Neural cell (in vitro differentiated cells): ENCODE results near the gene GAL. TPM values are rescaled to one million over a fixed set of nuclear protein-coding genes. Genes with fewer than 3 reads are reported as not detected.

Experiments
- H2AFZ ChIP-seq: fragments of 200-600, 300-800 bp; sonication (generic), shearing (Covaris generic); 2 replicates; pipeline ENCODE4 v1.6.0; 2014; ENCODE audit warnings: low read depth, mild to moderate bottlenecking, antibody characterized with exemption, low read length, moderate library complexity
- H3F3A ChIP-seq: fragments of 200-600 bp; shearing (Covaris generic); 2 replicates; pipeline ENCODE4 v1.6.1; 2016; ENCODE audit warnings: mild to moderate bottlenecking, moderate library complexity, mixed read lengths, antibody characterized with exemption, low read length; ENCODE audit not compliant: insufficient read depth, poor library complexity, severe bottlenecking
- H3K27ac ChIP-seq: fragments of 200-600, 300-800 bp; sonication (generic), shearing (Covaris generic); 2 replicates; pipeline ENCODE4 v1.5.1; 2014; ENCODE audit warnings: mild to moderate bottlenecking, low read length, moderate library complexity
- H3K27me3 ChIP-seq: fragments of 300-800, 200-600 bp; sonication (generic), shearing (Covaris generic); 2 replicates; pipeline ENCODE4 v1.6.0; 2014; ENCODE audit warnings: mild to moderate bottlenecking, low read depth, low read length, moderate library complexity; ENCODE audit not compliant: insufficient read depth
- H3K36me3 ChIP-seq: fragments of 300-800, 200-600 bp; sonication (generic), shearing (Covaris generic); 2 replicates; pipeline ENCODE4 v1.5.1; 2014; ENCODE audit warnings: mild to moderate bottlenecking, antibody characterized with exemption, low read length, moderate library complexity; ENCODE audit not compliant: insufficient read depth
- H3K4me2 ChIP-seq: fragments of 300-800, 200-600 bp; sonication (generic), shearing (Covaris generic); 2 replicates; pipeline ENCODE4 v1.6.0; 2014; ENCODE audit warnings: mild to moderate bottlenecking, low read length
- H3K4me3 ChIP-seq: fragments of 300-800, 200-600 bp; sonication (generic), shearing (Covaris generic); 2 replicates; pipeline ENCODE4 v1.5.1; 2014; ENCODE audit warnings: mild to moderate bottlenecking, low read length, moderate library complexity
- H3K79me2 ChIP-seq: fragments of 200-600 bp; shearing (Covaris generic); replicated peaks from 2 replicates; pipeline ENCODE4 v1.6.0; 2014; ENCODE audit warnings: mild to moderate bottlenecking, low read length, moderate library complexity; ENCODE audit not compliant: insufficient read depth
- H3K9ac ChIP-seq: fragments of 300-800, 200-600 bp; sonication (generic), shearing (Covaris generic); 2 replicates; pipeline ENCODE4 v1.6.1; 2016; ENCODE audit warnings: mild to moderate bottlenecking, low read length, mixed read lengths
- H3K9me2 ChIP-seq: fragments of 200-600 bp; shearing (Covaris generic); 2 replicates; pipeline ENCODE4 v1.6.1; 2016; ENCODE audit warnings: mild to moderate bottlenecking, low read length, mixed read lengths; ENCODE audit not compliant: insufficient read depth
- H3K9me3 ChIP-seq: fragments of 200-600, 300-800 bp; sonication (generic), shearing (Covaris generic); 2 replicates; pipeline ENCODE4 v1.6.1; 2016; ENCODE audit warnings: mild to moderate bottlenecking, mixed run types, low read length, moderate library complexity, mixed read lengths
- H4K20me1 ChIP-seq: fragments of 200-600 bp; shearing (Covaris generic); 2 replicates; pipeline ENCODE4 v1.6.1; 2016; ENCODE audit warnings: mild to moderate bottlenecking, mixed run types; ENCODE audit not compliant: insufficient read depth
- CTCF ChIP-seq: fragments of 450-650 bp; IDR thresholded peaks from 2 replicates; pipeline ENCODE4 v1.5.1; 2014; ENCODE audit warnings: antibody characterized with exemption, mild to moderate bottlenecking, moderate library complexity; ENCODE audit not compliant: poor library complexity, severe bottlenecking
- EP300 ChIP-seq: fragments of 450-650 bp; conservative IDR thresholded peaks from 2 replicates; pipeline ENCODE4 v1.6.1; 2014; ENCODE audit warnings: antibody characterized with exemption, mild to moderate bottlenecking, moderate library complexity; ENCODE audit not compliant: poor library complexity, severe bottlenecking
- EZH2 ChIP-seq: fragments of 200-600, 300-800 bp; shearing (Covaris generic), sonication (generic); IDR thresholded peaks from 2 replicates; pipeline ENCODE4 v1.6.1; 2014; ENCODE audit warnings: antibody characterized with exemption, low read length, borderline replicate concordance, mild to moderate bottlenecking; ENCODE audit not compliant: insufficient read depth, poor library complexity, severe bottlenecking
- MXI1 ChIP-seq: fragments of 450-650 bp; conservative IDR thresholded peaks from 2 replicates; pipeline ENCODE4 v1.6.1; 2014; ENCODE audit warnings: antibody characterized with exemption, mild to moderate bottlenecking; ENCODE audit not compliant: poor library complexity, severe bottlenecking
- POLR2AphosphoS5 ChIP-seq: IDR thresholded peaks from 2 replicates; pipeline ENCODE4 v1.6.1; 2012
- RAD21 ChIP-seq: fragments of 450-650 bp; conservative IDR thresholded peaks from 2 replicates; pipeline ENCODE4 v1.6.1; 2014; ENCODE audit warnings: antibody characterized with exemption, mild to moderate bottlenecking, moderate library complexity
- REST ChIP-seq: IDR thresholded peaks from 2 replicates; pipeline ENCODE4 v1.6.1; 2012; ENCODE audit warnings: borderline replicate concordance
- SMC3 ChIP-seq: fragments of 450-650 bp; conservative IDR thresholded peaks from 2 replicates; pipeline ENCODE4 v1.6.1; 2014; ENCODE audit warnings: antibody characterized with exemption, mild to moderate bottlenecking, moderate library complexity; ENCODE audit not compliant: poor library complexity
- TAF1 ChIP-seq: IDR thresholded peaks from 2 replicates; pipeline ENCODE4 v1.6.1; 2012; ENCODE audit warnings: low read depth
- polyA plus RNA-seq: library from polyadenylated mRNA; depleted of rRNA; stranded (reverse); fragments of >200 nt; gene quantifications from 2 replicates; pipeline ENCODE4 v1.2.3, GENCODE V29; 2014

GAL gene
- polyA plus RNA-seq, 1 donor from 2014 or later, result 2.1 TPM

DNA sequence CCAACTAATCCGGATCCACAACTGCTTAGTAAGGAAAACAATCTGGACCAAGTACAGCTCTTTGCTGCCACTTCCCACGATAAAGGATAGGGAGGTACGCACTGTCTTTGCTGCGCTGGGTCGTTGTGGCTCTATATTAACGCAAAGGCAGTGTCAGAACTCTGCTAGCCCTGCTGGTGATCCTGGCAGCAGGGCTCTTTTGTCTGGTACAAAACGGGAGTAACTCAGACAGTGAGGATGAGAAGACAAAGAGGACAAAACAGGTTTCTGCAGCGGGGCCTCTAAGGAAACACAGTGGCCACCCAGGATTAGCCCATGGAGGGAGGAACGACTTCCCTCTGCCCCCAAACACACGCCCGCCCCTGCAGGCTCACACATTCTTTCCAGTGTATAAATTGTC, 26.1 kb downstream of the GAL start:
- H3K79me2 ChIP-seq, result no peaks in the 10 kb centered on the region
- no peak overlapping the region for H3K4me2 ChIP-seq
- H2AFZ ChIP-seq, result no peak overlapping the region
- no peaks in the 10 kb centered on the region for H3K9me2 ChIP-seq
- no peak overlapping the region for H3K4me3 ChIP-seq
- H3K9me3 ChIP-seq, result no peaks in the 10 kb centered on the region
- no peaks in the 10 kb centered on the region for H4K20me1 ChIP-seq
- H3F3A ChIP-seq, result no peaks in the 10 kb centered on the region
- no peak overlapping the region for H3K27ac ChIP-seq
- no peak overlapping the region for H3K9ac ChIP-seq
- no peaks in the 10 kb centered on the region for H3K27me3 ChIP-seq
- H3K36me3 ChIP-seq, result no peaks in the 10 kb centered on the region
- TF ChIP-seq EZH2 (no peak), REST (no peak)

DNA sequence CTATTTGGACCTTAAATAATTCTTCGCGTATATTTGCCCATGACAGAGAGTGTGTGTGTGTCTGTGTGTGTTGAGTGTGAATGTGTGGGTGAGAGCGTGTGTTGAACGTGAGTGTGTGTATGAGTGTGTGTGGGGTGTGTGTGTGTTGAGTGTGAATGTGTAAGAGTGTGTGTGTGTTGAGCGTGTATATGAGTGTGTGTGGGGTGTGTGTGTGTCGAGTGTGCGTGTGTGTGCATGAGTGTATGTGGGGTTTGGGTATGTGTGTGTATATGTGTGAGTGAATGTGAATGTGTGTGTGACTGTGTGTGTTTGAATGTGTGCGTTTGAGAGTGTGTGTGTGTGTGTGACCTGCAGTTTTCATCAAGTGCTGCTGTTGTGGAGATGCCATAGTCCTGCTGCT, 26.8 kb downstream of the GAL start:
- Histone ChIP-seq H3K9me3 (no peaks in the 10 kb centered on the region), H4K20me1 (no peaks in the 10 kb centered on the region), H2AFZ (no peak overlapping the region), H3K27ac (no peak overlapping the region), H3K4me2 (no peak overlapping the region), H3K9me2 (no peaks in the 10 kb centered on the region), H3K9ac (no peak overlapping the region), H3K4me3 (no peak overlapping the region), H3K79me2 (no peaks in the 10 kb centered on the region), H3K27me3 (no peaks in the 10 kb centered on the region), H3F3A (no peaks in the 10 kb centered on the region), H3K36me3 (no peaks in the 10 kb centered on the region)
- TF ChIP-seq SMC3, result no peak
- no peak for TF ChIP-seq EZH2
- no peak for TF ChIP-seq REST
- TF ChIP-seq POLR2AphosphoS5, result no peak
- TF ChIP-seq TAF1, result no peak
- no peak for TF ChIP-seq EP300
- TF ChIP-seq CTCF, result no peak
- no peak for TF ChIP-seq RAD21
- TF ChIP-seq MXI1, result no peak
